GM12864 (cell line): ENCODE results near the gene KLKB1.

Experiments used
- DNase-seq: peaks from one replicate; pipeline ENCODE4 v3.0.0-alpha.2; 2011; ENCODE audit warnings: low read depth
- H3K4me3 ChIP-seq: 2 replicates; pipeline ENCODE4 v1.5.1; 2011; ENCODE audit warnings: mild to moderate bottlenecking, low read depth, low read length, control low read depth
- CTCF ChIP-seq: IDR thresholded peaks from 2 replicates; pipeline ENCODE4 v1.5.1; 2011; ENCODE audit warnings: low read depth, mild to moderate bottlenecking, moderate library complexity, low read length, control low read depth, inconsistent platforms; ENCODE audit errors: missing control alignments

Gene KLKB1

GRCh38 chr4:186204103-186204559 is 23.2 kb upstream of the KLKB1 start:
- no peak for DNase-seq

DNA sequence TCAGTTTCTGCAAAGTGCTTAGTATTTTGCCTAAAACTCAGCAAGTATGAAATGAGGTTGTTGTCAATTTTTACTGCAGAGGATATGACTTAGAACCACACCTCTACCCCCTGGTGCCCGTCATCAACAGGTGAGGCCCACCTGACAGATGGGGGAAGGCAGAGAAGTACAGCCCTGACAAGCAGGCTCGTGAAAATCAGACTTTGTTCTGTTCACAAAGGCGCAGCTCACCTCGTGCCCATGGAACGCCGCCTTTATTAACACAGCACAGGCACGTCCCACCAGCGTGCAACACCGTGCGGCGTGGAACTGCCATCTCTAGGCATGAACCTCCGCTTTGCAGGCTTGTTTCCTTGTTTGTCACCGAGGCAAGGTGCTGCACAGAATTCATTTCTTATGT is 22.6 kb upstream of the KLKB1 start:
- no peak for DNase-seq
- H3K4me3 ChIP-seq: peak overlapping the region; percentile 7
- TF ChIP-seq CTCF: no peak

More at GRCh38 chr4:186204103-186204559, 23.2 kb upstream of the KLKB1 start:
- no peak for TF ChIP-seq CTCF
- H3K4me3 ChIP-seq: peak overlapping the region; percentile 13

DNA sequence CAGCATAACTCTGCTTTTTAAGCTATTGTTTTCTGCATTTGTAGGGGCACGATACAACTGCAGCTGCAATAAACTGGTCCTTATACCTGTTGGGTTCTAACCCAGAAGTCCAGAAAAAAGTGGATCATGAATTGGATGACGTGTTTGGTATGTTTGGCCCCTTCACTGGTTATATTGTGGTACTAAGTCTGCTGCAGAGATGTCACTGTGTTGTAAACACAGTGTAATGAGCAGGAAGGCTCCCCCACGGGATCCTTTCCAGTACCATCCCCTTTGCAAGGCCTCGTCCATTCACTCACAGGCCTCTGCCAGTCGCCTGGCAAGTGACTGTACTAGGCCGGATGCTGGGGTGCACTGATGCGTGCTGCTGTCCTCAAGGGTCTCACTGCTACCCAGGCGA is 22.2 kb upstream of the KLKB1 start:
- TF ChIP-seq CTCF: no peak
- no peak for DNase-seq
- H3K4me3 ChIP-seq: no peak overlapping the region; the same call in 1 of the 2 replicates

DNA sequence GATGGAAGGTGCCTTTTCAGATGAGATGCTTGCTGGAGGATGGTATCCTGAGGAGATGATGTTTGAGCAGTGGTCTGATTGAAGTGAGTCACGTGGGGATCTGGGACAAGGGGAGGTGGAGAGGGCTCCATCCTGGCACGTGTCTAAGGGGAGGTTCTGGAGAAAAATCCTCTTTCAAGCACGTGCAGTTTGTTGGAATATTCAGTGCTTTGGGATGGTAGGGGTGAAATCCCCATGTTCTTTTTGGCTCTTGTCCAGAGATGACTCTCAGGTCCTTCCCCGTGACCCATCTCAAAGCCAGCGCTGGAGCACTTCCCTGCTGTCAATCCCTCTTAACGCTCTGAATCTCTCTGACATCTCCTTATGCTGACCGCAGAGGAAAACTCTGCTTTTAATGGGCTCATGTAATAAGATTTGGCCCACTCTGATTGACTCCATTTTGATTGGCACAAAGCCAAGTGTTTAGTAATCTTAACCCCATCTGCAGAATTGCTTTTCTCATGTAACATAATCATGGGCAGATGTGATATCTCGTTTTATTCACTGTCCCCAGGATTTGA is 10.8 kb upstream of the KLKB1 start:
- no peak for TF ChIP-seq CTCF
- DNase-seq: no peak
- no peak overlapping the region for H3K4me3 ChIP-seq

GRCh38 chr4:186217733-186218293 is 9.5 kb upstream of the KLKB1 start:
- no peak overlapping the region for H3K4me3 ChIP-seq
- no peak for TF ChIP-seq CTCF
- no peak for DNase-seq

- TF ChIP-seq CTCF: no peak
These were observed 5.7 kb upstream of the KLKB1 start for GRCh38 chr4:186221624-186222023.

GRCh38 chr4:186225848-186226247 is 1.5 kb upstream of the KLKB1 start:
- no peak for DNase-seq
- H3K4me3 ChIP-seq: no peak overlapping the region
- no peak for TF ChIP-seq CTCF

More at GRCh38 chr4:186221624-186222023, 5.7 kb upstream of the KLKB1 start:
- H3K4me3 ChIP-seq: no peak overlapping the region
- no peak for DNase-seq
